ENCODE measurements around the gene FAXDC2. TPM values are rescaled to one million over a fixed set of nuclear protein-coding genes. Genes with fewer than 3 reads are reported as not detected.

FAXDC2 gene
- total and polyA plus RNA-seq, 10 of the 15 experiments (the other 5 are each of a cell fraction or from before 2014, with no cell fraction given), result 0.13 to 1.8 (median 0.35) TPM

DNA sequence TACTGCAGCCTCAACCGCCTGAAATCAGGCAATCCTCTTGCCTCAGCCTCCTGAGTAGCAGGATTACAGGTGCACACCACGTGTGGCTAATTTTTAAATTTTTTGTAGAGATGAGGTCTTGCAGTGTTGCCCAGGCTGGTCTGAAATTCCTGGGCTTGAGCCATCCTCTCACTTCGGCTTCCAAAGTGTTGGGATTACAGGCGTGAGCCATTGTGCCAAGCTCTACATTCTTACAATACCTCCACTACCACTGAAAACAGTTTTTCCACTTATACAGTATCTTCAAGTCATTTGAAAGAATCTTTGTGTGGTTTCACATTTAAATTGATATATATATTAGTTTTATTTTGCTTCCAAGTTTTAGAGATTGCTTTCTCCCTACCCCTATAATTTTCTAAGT lies 52.6 kb downstream of the FAXDC2 start (continued):
- TF ChIP-seq, protein P1, sequence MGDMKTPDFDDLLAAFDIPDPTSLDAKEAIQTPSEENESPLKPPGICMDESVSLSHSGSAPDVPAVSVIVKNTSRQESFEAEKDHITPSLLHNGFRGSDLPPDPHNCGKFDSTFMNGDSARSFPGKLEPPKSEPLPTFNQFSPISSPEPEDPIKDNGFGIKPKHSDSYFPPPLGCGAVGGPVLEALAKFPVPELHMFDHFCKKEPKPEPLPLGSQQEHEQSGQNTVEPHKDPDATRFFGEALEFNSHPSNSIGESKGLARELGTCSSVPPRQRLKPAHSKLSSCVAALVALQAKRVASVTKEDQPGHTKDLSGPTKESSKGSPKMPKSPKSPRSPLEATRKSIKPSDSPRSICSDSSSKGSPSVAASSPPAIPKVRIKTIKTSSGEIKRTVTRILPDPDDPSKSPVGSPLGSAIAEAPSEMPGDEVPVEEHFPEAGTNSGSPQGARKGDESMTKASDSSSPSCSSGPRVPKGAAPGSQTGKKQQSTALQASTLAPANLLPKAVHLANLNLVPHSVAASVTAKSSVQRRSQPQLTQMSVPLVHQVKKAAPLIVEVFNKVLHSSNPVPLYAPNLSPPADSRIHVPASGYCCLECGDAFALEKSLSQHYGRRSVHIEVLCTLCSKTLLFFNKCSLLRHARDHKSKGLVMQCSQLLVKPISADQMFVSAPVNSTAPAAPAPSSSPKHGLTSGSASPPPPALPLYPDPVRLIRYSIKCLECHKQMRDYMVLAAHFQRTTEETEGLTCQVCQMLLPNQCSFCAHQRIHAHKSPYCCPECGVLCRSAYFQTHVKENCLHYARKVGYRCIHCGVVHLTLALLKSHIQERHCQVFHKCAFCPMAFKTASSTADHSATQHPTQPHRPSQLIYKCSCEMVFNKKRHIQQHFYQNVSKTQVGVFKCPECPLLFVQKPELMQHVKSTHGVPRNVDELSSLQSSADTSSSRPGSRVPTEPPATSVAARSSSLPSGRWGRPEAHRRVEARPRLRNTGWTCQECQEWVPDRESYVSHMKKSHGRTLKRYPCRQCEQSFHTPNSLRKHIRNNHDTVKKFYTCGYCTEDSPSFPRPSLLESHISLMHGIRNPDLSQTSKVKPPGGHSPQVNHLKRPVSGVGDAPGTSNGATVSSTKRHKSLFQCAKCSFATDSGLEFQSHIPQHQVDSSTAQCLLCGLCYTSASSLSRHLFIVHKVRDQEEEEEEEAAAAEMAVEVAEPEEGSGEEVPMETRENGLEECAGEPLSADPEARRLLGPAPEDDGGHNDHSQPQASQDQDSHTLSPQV (IDR thresholded peaks at IDR 0.05), result no peak

DNA sequence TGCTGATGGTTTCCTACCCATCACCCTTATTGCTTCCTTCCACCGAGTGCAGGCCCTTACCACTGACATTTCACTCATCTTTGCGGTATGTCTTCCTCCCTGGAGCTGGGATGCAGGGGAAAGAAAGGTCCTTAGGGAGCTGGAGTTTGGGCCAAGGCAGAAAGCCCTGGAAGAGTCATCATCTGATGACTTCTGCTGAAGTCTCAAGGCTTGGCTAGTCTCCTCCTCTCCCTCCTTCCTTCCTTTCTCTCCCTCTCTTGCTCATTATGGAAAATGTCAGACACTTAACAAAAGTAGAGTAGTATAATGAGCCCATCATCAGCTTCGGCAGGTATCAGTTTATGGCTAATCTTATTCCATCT lies 55.2 kb downstream of the FAXDC2 start:
- H4K20me1 ChIP-seq (ENCODE audit: control insufficient read depth, insufficient read depth), result no peaks in the 10 kb centered on the region
- no peak overlapping the region for H3K4me3 ChIP-seq
- H3K27ac ChIP-seq (ENCODE audit: control insufficient read depth, insufficient read depth), result no peak overlapping the region
- WGBS (ENCODE audit: insufficient coverage, insufficient replicate concordance, low lambda C conversion rate, missing lambda C conversion rate), result 95% methylated on average over 3 of the region's 3 CpGs
- ChIA-PET CTCF (no interaction called here), SMC1A (ENCODE audit: uncharacterized antibody, unreplicated experiment) (no interaction called here), RAD21 (ENCODE audit: unreplicated experiment) (no interaction called here), POLR2A (no interaction called here)
- DNase-seq (ENCODE audit: low read depth, low spot score), result no peak
- no TSS peak for BruUV-seq (replicated peaks)
- H3K36me3 ChIP-seq (ENCODE audit: control insufficient read depth in 2 of 2, insufficient read depth in 2 of 2, low read length in 1 of 2), result peaks cover 42 to 48% of the 10 kb centered on the region in 2 experiments
- H3K9me3 ChIP-seq (replicated peaks; ENCODE audit: control insufficient read depth, insufficient read depth, low read length), result no peaks in the 10 kb centered on the region
- in situ Hi-C loops (cut with MboI), result no loop called here
- intact Hi-C loops (cut with micrococcal nuclease; ENCODE audit: unreplicated experiment), result no loop called here
- no peaks in the 10 kb centered on the region for H3K27me3 ChIP-seq (replicated peaks in 1 of 2; ENCODE audit: control insufficient read depth in 2 of 2, insufficient read depth in 2 of 2, low read length in 1 of 2)
- TF ChIP-seq MTA2 (IDR thresholded peaks at IDR 0.05; ENCODE audit: low read depth) (no peak), KDM1A (IDR thresholded peaks at IDR 0.05; ENCODE audit: borderline replicate concordance) (no peak), NR2C2 (IDR thresholded peaks at IDR 0.05; ENCODE audit: borderline replicate concordance, control insufficient read depth, insufficient read length, low read depth) (no peak), IRF4 (IDR thresholded peaks at IDR 0.05; ENCODE audit: low read depth, low read length) (no peak), CHD4 (IDR thresholded peaks at IDR 0.05) (no peak), IKZF1 (conservative IDR thresholded peaks at IDR 0.05) (no peak)
- TF ChIP-seq, protein P2, sequence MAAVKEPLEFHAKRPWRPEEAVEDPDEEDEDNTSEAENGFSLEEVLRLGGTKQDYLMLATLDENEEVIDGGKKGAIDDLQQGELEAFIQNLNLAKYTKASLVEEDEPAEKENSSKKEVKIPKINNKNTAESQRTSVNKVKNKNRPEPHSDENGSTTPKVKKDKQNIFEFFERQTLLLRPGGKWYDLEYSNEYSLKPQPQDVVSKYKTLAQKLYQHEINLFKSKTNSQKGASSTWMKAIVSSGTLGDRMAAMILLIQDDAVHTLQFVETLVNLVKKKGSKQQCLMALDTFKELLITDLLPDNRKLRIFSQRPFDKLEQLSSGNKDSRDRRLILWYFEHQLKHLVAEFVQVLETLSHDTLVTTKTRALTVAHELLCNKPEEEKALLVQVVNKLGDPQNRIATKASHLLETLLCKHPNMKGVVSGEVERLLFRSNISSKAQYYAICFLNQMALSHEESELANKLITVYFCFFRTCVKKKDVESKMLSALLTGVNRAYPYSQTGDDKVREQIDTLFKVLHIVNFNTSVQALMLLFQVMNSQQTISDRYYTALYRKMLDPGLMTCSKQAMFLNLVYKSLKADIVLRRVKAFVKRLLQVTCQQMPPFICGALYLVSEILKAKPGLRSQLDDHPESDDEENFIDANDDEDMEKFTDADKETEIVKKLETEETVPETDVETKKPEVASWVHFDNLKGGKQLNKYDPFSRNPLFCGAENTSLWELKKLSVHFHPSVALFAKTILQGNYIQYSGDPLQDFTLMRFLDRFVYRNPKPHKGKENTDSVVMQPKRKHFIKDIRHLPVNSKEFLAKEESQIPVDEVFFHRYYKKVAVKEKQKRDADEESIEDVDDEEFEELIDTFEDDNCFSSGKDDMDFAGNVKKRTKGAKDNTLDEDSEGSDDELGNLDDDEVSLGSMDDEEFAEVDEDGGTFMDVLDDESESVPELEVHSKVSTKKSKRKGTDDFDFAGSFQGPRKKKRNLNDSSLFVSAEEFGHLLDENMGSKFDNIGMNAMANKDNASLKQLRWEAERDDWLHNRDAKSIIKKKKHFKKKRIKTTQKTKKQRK (IDR thresholded peaks at IDR 0.05; ENCODE audit: low read depth, low read length), result no peak
- TF ChIP-seq, protein P3, sequence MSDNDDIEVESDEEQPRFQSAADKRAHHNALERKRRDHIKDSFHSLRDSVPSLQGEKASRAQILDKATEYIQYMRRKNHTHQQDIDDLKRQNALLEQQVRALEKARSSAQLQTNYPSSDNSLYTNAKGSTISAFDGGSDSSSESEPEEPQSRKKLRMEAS (IDR thresholded peaks at IDR 0.05; ENCODE audit: low read depth, low read length), result no peak
- FAIRE-seq, result no peak
- H2AFZ ChIP-seq (ENCODE audit: control insufficient read depth, low read depth, low read length), result no peak overlapping the region
- peaks cover 3% of the 10 kb centered on the region for H3K79me2 ChIP-seq (ENCODE audit: control insufficient read depth, insufficient read depth, low read length)
- H3K4me2 ChIP-seq (ENCODE audit: control insufficient read depth, insufficient read depth), result no peak overlapping the region
- H3K9ac ChIP-seq (ENCODE audit: control insufficient read depth, insufficient read depth, low read length), result no peak overlapping the region
- H3K4me1 ChIP-seq (ENCODE audit: control insufficient read depth, insufficient read depth, low read length), result no peaks in the 10 kb centered on the region
- no peak for ATAC-seq
